PC-9 (cell line): ENCODE measurements around the gene LY6G6F.

ENCODE experiments used
- EZH2 ChIP-seq: fragments of 200-600 bp; sonication (generic); IDR thresholded peaks from 2 replicates; pipeline ENCODE4 v1.8.0; 2017; ENCODE audit warnings: antibody characterized with exemption, low read depth
- TF ChIP-seq, protein P1 (sequence below): fragments of 200-600 bp; sonication (generic); conservative IDR thresholded peaks from 2 replicates; pipeline ENCODE4 v1.6.1; 2017; ENCODE audit warnings: mixed run types, antibody characterized with exemption, mild to moderate bottlenecking, moderate library complexity

DNA sequence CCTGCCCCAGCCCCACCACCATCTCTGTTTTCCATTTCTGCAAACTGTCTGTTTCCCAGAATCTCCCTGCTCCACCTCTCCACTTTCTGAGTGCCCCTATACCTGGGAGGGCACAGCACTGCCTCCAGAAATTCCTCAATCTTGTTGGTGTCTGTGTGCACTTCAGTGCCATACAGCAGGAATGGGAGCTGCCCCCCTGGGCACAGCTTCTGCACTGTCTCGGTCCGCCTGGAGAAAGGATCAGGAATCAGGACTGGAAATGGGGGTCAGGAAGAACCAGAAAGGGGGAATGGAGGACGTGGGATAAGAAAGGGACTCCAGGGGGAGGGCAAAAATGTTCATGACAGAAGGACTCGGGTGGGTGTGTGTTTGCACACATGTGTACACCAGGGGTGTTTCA lies 27.1 kb downstream of the LY6G6F start:
- TF ChIP-seq, protein P1, sequence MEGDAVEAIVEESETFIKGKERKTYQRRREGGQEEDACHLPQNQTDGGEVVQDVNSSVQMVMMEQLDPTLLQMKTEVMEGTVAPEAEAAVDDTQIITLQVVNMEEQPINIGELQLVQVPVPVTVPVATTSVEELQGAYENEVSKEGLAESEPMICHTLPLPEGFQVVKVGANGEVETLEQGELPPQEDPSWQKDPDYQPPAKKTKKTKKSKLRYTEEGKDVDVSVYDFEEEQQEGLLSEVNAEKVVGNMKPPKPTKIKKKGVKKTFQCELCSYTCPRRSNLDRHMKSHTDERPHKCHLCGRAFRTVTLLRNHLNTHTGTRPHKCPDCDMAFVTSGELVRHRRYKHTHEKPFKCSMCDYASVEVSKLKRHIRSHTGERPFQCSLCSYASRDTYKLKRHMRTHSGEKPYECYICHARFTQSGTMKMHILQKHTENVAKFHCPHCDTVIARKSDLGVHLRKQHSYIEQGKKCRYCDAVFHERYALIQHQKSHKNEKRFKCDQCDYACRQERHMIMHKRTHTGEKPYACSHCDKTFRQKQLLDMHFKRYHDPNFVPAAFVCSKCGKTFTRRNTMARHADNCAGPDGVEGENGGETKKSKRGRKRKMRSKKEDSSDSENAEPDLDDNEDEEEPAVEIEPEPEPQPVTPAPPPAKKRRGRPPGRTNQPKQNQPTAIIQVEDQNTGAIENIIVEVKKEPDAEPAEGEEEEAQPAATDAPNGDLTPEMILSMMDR = no peak
- TF ChIP-seq EZH2 = no peak
